ENCODE measurements around the gene SLN. TPM values are rescaled to one million over a fixed set of nuclear protein-coding genes. Genes with fewer than 3 reads are reported as not detected.

SLN gene
- polyA plus RNA-seq, 5 donors: 0.30 to 92.3 (median 1.8) TPM; not detected in 1

DNA sequence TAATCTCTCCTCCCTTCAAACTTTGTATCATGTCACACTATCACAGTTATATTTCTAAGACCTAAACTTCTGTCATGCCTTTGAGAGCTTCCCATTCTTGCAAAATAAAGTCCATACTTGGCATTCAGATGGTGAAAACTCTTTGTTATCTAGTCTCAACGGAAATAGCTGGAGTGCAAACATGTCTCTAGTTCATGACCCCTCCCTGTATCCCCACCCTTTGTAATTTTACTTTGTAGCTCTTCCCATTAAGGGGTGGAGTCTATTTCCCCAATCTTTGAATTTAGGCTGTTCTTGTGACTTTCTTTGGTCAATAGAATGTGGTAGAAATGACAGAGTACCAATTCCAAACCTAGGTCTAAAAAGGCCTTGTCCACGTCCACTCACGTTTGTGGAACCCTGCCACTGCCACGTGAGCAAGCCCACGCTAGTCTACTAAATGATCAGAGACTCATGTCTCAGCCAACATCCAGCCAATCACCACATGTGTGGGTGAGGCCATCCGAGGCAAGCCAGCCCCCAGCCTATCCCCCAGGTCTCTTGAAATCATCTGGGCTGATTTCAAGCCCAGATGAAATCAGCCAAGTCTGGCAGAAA is 23.4 kb downstream of the SLN start:
- no peak for DNase-seq

DNA sequence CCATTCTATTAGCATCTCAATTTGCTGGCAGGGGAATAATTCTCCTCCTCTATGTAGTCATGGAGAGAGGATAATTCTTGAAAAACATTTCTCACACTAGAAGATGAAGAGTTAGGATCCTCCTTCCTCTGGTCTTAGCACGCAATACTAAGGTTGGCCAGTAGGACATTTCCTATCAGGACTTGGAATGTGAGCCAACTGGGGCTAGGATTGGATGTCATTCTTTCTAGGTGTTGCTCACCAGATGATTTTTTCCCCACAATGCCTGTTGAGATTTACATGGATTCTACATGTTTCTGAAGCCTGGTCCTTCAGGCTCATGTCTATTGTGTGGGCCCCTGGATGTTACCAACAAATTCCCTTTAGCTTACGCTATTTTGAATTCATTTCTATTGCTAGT is 28.0 kb downstream of the SLN start:
- no peak for DNase-seq

DNA sequence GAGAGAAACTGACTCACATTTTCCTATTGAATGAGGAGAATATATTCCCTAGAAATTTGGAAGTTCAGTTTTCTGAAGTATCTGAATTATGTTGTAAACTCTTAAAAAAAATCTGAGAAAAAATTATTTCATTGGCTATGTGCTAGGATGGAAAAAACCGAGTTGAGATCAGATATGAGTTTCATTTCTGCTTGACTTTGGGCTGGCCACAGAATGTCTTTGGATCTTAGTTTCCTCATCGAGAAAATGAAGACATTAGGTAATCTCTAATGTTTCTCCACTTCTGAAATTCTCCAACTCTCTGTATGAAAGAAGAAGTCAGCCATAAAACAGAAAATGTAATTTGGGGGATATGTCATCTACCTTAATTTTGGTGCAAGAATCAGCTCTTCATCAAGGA is 28.8 kb downstream of the SLN start:
- no peak for DNase-seq

DNA sequence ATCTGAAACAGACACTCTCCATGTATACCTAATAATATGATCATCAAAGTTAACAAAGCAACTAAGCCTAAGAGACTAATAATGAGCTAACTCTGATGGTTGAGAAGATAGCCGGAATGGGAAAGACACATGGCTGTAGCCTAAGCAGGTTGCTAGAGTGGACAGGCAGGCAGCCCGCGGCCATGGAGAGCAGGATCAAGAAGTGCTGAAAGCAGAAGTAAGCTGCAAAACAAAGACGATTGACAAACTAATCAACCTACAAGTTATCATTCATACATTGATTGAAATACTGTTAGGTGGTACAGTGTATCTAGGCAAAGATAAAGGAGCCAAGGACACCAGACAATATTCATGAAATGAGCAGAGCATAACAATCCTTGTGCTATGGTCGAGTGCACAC is 29.3 kb downstream of the SLN start:
- DNase-seq: no peak

DNA sequence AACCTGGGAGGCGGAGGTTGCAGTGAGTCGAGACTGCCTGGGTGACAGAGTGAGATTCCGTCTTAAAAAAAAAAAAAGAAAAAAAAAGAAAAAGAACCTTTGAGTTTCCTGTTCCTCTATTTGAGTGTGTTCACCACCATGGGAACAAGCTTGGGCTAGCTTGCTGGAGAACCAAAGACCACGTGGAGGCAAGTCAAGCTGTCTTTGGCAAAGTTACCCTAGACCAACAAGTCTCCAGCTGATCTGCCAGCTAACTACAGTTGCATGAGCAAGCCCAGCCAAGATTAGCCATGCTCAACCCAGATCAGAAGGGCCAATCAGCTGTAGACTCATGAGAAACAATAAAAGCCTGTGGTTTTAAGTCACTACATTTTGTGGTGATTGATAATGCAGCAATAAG is 29.7 kb downstream of the SLN start:
- DNase-seq: no peak

DNA sequence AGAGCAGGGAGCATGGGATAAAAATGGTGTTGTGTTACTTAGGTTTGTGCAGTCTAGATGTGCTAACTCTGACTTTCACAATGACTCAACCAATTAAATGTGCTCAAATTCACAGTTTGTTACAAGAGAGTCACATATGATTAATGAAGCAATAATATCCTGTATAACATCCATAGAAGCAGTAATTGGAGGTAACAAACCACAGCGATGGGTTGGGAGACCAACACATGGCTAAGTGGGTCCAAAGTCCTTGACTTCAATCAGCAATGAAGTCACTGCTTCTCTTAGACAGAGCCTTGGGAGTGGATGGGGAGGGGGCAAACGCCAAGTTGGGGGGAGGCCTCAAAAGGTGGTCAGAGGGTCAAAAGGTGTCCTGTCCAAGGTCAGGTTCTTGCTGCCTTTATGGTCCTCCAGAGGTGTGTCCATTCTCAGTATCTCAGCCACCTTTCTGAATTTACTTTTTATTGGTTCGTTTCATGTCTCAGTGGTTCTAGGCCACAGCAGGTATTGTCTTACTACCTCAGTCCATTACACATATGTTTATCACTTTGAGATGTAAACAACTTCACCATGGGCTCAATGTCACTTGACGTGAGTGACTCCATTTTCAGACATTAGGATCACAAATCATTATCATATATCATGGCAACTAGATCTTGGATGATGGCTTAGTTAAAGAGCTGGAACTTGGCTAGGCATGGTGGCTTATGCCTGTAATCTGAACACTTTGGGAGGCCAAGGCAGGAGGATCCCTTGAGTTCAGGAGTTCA is 32.4 kb downstream of the SLN start:
- DNase-seq: no peak

DNA sequence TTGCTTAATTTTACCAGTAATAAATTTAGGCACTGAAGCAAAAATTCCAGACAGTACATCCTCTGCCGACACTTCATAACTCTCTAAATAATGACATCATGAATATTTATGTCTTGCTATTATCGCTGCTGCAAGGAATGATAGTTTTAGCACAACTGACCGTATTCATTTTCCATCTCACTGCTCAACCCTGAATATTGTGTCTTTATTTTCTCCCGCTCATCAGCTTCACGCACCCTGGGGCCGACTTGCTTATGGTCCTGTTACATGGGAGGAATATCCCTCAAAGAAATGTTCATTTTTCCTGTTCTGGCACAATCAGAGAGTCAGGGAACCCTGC is 33.3 kb downstream of the SLN start:
- no peak for DNase-seq

DNA sequence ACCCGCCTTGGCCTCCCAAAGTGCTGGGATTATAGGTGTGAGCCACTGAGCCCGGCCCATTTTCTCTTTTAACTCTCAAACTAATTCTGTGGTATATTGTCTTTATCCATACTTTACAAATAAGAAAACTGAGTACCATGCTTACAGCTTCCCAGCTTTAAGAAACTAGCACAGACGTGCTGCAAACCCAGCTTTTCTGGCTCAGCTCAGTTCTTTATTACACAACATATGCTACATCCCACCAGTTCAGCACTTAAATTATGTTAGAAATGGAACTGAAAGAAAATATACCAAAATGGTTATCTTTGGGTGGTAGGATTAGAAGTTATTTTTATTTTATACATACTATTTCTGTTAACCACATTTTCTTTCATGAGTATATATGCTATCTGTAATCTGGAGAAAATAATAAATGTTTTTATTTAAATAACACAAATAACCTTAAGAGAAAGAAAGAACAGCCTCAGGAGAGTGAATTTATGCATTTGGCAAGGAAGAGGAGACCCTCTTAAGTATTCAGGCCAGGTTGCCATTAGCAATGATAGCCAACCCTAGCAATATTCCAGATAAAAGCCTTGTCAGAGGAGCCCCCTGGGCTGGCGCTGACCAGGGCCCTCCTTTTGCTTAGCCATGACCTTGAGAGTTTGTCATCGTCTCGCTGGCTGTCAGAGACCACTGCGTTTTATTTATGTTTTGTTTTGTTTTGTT is 33.8 kb downstream of the SLN start:
- DNase-seq: no peak

DNA sequence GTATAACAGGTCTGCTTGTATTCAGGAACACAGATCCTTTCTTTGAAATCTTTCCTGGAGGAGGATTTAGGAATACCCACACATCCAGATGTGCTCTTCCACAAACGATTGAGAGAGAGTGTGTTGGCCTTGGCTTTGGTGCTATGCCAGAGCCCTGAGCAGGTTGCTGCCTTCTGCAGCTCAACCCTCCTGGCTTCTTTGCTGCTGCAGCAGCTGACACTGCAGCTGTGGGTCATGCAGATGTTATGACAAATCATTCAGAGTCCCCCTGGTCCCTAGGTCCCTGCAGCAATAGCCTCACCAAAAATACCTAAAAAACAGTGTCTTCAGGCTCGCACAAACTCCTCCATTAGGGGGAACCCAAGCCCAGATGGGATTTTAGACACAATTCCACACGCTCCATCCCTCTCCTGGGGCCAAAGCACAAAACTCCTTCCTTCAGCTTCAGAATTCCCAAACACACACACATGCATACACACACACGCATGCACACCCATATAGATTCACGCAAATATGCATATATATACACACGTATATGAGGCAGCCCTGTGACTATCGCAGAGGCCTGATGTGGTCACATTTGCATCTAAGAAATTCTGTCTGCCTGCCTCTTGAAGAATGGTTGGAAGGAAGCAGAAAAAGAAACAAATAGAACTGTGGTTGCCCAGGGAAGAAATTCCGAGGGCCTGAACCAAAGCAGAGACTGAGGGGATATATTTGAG is 35.4 kb downstream of the SLN start:
- no peak for DNase-seq

DNA sequence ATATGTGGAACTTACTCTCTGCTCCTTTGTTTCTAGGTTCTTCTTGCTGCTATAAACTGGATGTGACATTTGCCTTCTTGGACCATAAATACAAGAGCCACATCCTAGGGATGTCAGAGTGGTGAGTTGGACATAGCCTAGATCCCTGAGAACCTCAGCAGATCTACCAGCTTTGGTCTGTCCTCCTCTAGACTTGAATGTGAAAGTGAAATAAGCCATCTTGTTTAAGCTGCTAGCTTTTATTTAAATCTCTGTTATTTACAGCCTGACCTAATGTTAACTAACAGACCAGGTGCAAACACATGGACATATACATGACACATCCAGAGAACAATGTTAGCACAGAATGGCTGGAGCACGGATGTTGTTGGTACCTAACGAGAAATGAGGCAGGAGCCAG is 36.0 kb downstream of the SLN start:
- DNase-seq: no peak

DNA sequence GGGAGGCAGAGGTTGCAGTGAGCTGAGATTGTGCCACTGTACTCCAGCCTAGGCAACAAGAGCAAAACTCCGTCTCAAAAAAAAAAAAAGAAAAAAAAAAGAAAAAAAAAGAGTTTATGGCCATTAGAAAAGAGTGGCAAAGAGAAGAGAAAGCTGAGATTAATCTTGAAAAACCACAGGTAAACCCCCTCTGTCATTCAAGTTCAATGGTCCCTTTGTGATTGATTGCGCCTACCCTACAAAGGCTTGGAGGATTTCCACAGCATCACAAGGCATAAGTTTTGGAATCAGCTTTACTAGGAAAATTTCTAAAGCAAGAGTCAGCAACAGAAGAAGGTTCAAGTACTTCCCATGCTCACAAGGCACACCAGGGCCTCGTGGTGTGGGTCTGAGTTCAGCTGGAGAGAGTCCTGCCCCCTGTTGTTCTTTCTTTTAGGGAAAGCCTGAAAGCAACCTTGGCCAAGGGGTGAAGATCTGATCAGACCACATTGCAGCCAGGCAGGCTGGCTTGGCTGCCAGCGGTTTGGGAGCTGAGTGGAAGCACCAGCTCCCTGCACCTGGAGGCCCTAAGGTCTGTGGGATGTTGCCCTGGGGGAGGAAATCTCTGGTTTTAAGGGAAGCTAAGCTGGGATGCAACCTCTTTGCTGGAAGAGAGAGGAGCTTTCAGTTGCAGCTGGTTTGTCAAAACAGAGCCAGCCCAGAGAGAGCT is 41.8 kb downstream of the SLN start:
- DNase-seq: no peak

DNA sequence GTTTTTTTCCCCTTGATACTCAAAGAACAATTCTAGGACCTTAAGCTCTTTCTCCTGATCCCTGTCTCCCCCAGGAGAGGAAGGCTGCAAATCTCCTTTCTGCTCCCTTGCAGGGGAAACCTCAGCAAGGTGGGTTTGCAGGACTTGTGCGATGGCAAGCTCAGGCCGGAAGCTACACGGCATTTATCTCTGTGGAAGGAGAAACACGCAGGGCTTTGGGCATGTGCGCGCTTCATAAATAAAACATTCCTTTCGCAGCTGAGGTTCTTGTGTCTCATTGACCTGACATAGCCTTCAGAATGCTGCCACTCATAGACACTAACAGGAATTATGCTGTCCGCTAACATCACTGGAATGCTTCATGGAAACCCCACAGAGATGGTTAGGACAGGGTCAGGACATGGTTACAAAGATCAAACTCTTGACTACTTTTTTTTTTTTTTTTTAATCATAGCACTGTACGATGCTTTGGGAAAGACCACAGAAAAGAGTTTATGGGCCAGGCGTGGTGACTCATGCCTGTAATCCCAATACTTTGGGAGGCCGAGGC is 42.6 kb downstream of the SLN start:
- DNase-seq: no peak

DNA sequence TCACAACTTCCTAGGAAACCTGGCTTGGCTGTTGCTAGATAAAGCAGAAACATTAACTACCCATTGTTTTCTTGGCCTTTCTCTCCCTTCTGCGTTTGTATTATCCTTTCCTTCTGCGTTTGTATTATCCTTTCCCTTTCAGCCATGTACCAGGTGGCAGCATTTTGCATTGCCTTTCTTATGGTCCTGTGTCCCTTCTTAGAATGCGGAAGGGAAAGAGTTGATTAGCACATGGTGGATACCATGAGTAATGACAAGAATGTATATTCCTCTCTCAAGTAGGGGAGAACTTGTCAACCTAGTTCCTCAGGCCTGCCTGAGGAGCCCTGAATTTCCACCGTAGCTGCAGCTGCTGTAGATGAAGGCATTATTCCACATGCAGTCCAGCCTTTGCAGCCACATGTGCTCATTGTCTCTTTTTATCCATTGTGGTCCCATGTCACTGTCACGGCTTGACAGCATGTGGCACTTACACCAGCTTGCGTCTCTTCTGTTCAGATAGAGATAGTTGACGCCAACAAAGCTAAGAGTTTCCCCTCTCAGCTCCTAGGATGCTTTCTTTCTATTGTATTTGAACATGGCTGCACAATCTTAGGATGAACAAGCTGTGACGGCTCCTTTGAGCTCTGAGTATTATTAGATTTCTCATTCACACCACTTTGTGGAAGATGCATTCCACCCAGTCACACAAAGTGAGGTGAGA is 44.8 kb downstream of the SLN start:
- DNase-seq: no peak

DNA sequence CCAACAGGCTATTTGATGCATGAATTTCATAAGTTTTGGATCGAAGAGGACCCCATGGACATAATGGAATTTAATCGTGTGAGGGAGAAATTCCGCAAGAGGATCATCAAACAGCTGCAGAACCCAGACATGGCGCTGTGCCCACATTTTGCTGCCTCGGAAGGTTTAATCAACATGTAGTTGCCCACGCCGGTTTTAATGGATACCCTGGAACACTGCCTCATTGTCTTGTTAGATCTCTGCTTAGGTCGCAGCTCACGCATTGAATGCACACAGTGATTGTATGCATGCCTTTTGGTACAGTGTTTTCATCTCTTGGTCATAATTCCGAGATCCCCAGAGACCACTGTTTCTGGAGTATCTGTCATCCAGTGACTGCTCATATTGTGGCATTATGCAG is 46.8 kb downstream of the SLN start:
- DNase-seq: no peak

DNA sequence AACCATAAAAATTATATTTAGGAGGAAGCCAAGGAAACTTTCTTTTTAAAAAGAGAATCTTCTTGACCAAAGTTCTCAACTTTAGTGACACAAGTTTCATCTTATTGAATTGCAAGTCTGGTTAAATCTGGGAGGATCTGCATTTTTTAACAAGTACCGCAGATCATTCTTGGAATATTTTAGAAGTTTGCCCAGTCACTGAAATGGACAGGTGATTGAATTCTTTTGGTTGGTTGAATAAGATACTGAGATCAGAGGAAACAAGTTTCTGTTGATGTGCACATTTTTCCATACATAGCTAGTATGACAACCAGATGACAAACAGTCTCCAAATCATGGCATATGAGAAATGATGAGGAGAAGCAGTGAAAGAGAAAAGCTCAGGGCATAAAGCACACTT is 50.2 kb downstream of the SLN start:
- DNase-seq: no peak

DNA sequence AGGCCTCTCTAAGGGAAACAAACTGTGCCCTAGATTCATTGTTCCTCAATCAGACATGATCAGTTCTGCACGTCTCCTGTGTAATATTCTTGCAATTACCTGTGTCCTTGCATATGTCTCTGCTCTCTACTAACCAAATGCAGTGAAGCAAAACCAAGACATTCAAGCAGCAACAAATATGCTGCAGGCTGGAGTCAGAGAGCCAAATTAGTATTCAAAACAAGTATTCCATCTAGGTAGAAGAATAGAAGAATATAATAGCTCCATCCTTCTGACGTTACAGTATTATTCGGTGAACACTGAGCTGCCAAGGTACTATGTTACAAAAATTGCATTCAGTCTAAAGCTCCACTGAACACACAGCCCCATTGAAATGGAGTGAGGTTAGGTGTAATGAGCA is 51.8 kb downstream of the SLN start:
- DNase-seq: no peak

DNA sequence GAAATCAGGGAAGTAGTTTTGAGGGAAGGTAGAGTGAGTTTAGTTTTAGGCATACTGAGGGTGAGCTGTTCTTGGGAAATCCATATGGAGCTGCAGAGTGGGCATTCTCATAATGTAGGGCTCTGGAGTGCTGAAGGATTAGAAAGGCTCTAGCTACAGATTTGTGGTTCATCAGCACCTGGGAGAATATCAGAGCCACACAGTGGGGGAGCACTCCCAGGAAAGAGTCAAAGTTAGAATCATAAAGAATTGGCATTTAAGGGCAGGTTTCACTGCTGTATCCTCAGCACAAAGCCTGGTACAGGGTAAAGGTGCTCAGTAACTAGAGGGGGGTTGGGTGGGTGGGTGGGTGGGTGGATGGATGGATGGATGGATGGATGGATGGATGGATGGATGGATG is 52.5 kb downstream of the SLN start:
- no peak for DNase-seq

All from right lung (tissue), 5 donors.